Mammary epithelial cell (primary cell): ENCODE measurements around the gene COL13A1.

Source experiments
- EZH2 ChIP-seq: IDR thresholded peaks from 2 replicates; pipeline ENCODE4 v1.6.1; 2012; ENCODE audit warnings: low read length, inconsistent platforms, borderline replicate concordance
- TF ChIP-seq, protein P1 (sequence below), 2 donors: IDR thresholded peaks in 1 of 2; conservative IDR thresholded peaks in 1 of 2; 2 replicates each; pipeline ENCODE4 v1.5.1; 2011 to 2012; ENCODE audit warnings: inconsistent platforms in 2 of 2, low read length in 2 of 2, mild to moderate bottlenecking in 2 of 2, control low read depth in 1 of 2, low read depth in 1 of 2; ENCODE audit not compliant: insufficient read depth in 1 of 2; ENCODE audit errors: extremely low read depth in 1 of 2

- TF ChIP-seq, protein P1, sequence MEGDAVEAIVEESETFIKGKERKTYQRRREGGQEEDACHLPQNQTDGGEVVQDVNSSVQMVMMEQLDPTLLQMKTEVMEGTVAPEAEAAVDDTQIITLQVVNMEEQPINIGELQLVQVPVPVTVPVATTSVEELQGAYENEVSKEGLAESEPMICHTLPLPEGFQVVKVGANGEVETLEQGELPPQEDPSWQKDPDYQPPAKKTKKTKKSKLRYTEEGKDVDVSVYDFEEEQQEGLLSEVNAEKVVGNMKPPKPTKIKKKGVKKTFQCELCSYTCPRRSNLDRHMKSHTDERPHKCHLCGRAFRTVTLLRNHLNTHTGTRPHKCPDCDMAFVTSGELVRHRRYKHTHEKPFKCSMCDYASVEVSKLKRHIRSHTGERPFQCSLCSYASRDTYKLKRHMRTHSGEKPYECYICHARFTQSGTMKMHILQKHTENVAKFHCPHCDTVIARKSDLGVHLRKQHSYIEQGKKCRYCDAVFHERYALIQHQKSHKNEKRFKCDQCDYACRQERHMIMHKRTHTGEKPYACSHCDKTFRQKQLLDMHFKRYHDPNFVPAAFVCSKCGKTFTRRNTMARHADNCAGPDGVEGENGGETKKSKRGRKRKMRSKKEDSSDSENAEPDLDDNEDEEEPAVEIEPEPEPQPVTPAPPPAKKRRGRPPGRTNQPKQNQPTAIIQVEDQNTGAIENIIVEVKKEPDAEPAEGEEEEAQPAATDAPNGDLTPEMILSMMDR (conservative IDR thresholded peaks at IDR 0.05 in 1 of 2, IDR thresholded peaks at IDR 0.05 in 1 of 2; ENCODE audit: extremely low read depth in 1 of 2, insufficient read depth in 1 of 2, low read depth in 1 of 2, low read length in 2 of 2) = no peak
- TF ChIP-seq EZH2 = no peak
These were observed 82.3 kb downstream of the COL13A1 start for GRCh38 chr10:69884024-69884367.
